GM06990 (cell line): ENCODE data around the gene CRACDL.
"Not testable (repeated sequence)": the region's sequence is repeated elsewhere in the genome, so short reads cannot be mapped to it uniquely, and the experiment has no call there.

Experiments used
- DNase-seq: peaks from one replicate; pipeline ENCODE4 v3.0.0-alpha.2; 2011; ENCODE audit not compliant: insufficient read length; ENCODE audit errors: extremely low read depth
- H3K27me3 ChIP-seq: replicated peaks from 2 replicates; pipeline ENCODE4 v1.6.0; 2011; ENCODE audit warnings: low read length; ENCODE audit not compliant: control insufficient read depth, insufficient read depth
- H3K36me3 ChIP-seq: 2 replicates; pipeline ENCODE4 v1.5.1; 2011; ENCODE audit warnings: low read length; ENCODE audit not compliant: control insufficient read depth, insufficient read depth
- H3K4me3 ChIP-seq: replicated peaks from 2 replicates; pipeline ENCODE4 v1.5.1; 2011; ENCODE audit warnings: low read depth, mild to moderate bottlenecking, control low read depth, low read length
- TF ChIP-seq, protein P1 (sequence below): IDR thresholded peaks from 2 replicates; pipeline ENCODE4 v1.5.1; 2011; ENCODE audit warnings: low read length, control low read depth, mild to moderate bottlenecking, inconsistent platforms; ENCODE audit not compliant: insufficient read depth, poor library complexity, severe bottlenecking

CRACDL gene

DNA sequence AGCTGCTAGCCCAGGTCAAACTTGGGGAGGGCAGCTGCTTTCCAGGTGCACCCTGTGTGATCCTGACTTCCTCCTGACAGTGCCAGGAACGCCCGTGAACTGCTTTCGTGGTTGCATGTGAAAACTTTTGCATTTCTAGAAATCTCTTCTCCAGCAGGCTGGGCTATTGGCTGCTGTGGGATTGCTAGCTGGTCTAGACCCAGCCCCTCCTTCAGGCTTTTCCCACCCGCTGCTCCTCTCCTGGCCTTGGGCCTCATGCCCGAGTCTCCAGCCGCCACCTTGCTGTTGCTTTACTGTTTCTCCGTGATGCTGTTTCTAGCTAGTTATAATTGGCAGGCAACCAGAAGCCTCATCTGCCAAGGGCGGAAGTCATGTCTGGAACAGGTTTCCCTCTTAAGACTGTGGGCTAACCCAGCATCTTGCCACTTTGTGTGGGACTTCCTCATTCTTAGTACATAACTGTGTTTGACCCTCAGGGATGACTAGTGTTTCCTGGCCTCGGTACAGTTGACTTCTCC, 178.1 kb downstream of the CRACDL start:
- Histone ChIP-seq H3K4me3 (no peak overlapping the region), H3K36me3 (no peaks in the 10 kb centered on the region), H3K27me3 (no peaks in the 10 kb centered on the region)
- TF ChIP-seq, protein P1, sequence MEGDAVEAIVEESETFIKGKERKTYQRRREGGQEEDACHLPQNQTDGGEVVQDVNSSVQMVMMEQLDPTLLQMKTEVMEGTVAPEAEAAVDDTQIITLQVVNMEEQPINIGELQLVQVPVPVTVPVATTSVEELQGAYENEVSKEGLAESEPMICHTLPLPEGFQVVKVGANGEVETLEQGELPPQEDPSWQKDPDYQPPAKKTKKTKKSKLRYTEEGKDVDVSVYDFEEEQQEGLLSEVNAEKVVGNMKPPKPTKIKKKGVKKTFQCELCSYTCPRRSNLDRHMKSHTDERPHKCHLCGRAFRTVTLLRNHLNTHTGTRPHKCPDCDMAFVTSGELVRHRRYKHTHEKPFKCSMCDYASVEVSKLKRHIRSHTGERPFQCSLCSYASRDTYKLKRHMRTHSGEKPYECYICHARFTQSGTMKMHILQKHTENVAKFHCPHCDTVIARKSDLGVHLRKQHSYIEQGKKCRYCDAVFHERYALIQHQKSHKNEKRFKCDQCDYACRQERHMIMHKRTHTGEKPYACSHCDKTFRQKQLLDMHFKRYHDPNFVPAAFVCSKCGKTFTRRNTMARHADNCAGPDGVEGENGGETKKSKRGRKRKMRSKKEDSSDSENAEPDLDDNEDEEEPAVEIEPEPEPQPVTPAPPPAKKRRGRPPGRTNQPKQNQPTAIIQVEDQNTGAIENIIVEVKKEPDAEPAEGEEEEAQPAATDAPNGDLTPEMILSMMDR: no peak
- peak; percentile 73 for DNase-seq

GRCh38 chr2:98753801-98754200, 182.2 kb downstream of the CRACDL start:
- no peaks in the 10 kb centered on the region for H3K27me3 ChIP-seq

GRCh38 chr2:98752711-98753110, 183.3 kb downstream of the CRACDL start:
- H3K36me3 ChIP-seq, DNase-seq, H3K27me3 ChIP-seq, H3K4me3 ChIP-seq: not testable (repeated sequence)

More at GRCh38 chr2:98753801-98754200, 182.2 kb downstream of the CRACDL start:
- DNase-seq: no peak
- H3K36me3 ChIP-seq: no peaks in the 10 kb centered on the region
- H3K4me3 ChIP-seq: no peak overlapping the region
- TF ChIP-seq, protein P1: no peak

DNA sequence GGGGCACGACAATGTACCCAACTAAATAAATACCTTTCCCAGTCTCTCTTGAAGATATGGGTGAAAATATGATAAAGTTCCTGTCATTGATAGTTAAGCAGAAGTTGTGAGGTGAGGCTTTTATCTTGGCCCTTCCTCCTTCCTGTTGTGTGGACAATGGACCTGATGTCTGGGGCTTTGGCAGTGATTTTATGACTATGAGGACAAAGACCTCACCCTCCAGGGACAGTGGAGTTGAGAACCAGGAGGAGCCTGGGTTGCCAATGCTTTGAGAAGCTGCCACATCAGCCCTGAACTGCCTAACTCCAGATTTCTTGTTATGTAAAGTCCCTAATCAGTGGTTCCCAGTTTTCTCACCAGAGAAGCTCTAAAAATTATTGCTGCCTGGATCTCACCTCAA, 184.3 kb downstream of the CRACDL start:
- Histone ChIP-seq H3K36me3 (no peaks in the 10 kb centered on the region), H3K27me3 (no peaks in the 10 kb centered on the region), H3K4me3 (no peak overlapping the region)
- DNase-seq: no peak
- TF ChIP-seq, protein P1: no peak

DNA sequence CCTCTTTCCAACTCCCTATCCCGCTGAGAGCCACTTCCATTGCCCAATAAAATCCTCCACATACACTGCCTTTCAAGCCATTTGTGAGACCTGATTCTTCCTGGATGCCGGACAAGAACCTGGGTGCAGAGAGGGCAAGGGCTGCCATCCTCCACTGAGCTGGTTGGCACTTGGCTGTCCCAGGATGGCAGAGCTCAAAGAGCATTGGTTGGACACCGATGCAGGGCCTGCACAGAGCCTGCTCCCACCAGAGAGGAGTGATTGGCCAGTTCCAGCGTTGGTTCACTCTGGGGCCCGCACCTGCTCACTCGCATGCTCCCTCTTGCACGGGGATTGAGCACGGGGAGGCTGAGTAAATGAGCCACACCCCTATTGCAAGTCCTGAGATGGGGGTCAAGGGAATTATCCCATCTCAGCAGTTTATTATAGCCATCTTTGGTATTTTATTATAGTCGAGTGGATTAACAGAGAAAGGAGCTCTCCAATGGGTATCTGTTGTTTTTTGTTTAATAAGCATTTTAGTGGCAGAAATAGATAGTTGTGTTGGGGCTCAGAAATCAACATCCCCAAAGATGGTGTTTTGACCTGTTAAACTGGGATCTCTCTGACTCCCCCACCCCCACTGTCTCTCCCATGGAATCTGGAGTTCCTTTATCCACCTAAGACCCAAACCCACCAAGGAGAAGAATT, 185.3 kb downstream of the CRACDL start:
- Histone ChIP-seq H3K36me3 (no peaks in the 10 kb centered on the region), H3K27me3 (no peaks in the 10 kb centered on the region), H3K4me3 (no peak overlapping the region)
- TF ChIP-seq, protein P1: no peak
- DNase-seq: no peak

- Histone ChIP-seq H3K4me3 (no peak overlapping the region), H3K27me3 (no peaks in the 10 kb centered on the region), H3K36me3 (no peaks in the 10 kb centered on the region)
- TF ChIP-seq, protein P1: no peak
- no peak for DNase-seq
These were observed 187.0 kb downstream of the CRACDL start for GRCh38 chr2:98749066-98749450.
